Prostate gland (tissue), 2 donors: ENCODE data around the gene FZD10.

Experiments used
- POLR2A ChIP-seq: fragments of 450-650 bp; IDR thresholded peaks from one replicate; pipeline ENCODE4 v1.6.1; 2016; ENCODE audit warnings: antibody characterized with exemption, mild to moderate bottlenecking
- POLR2AphosphoS5 ChIP-seq: sonication (generic); formaldehyde crosslinking; IDR thresholded peaks from one replicate; pipeline ENCODE4 v1.6.1; 2017; ENCODE audit warnings: antibody characterized with exemption
- TF ChIP-seq, protein P1 (sequence below), 4 experiments: fragments of 200-600 bp in 2 of 4; fragments of 450-650 bp in 2 of 4; sonication (generic) in 2 of 4; IDR thresholded peaks; 1 replicate in 3 of 4; 2 replicates in 1 of 4; pipeline ENCODE4 v1.5.1; 2016 to 2019; ENCODE audit warnings: antibody characterized with exemption in 4 of 4, mild to moderate bottlenecking in 2 of 4, moderate library complexity in 2 of 4

DNA sequence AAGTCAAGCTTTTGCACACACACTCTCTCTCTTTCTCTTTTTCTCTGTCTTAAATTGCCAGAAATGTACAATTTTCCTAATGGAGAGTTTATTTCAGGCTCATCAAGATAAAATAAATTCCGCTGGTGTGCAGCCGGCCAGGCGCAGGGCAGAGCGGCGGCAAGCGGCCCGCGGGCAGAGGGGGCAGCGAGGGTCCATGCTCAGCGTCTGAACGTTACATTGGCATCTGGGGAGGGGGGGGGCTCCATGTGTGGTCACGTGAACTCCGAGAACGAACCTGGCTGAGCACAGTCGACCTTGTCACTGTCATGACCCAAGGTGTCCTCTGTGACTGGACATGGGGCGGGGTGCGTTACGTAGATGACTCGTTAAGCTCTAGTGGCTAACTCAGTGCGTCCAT is 23.8 kb upstream of the FZD10 start:
- TF ChIP-seq, protein P1, sequence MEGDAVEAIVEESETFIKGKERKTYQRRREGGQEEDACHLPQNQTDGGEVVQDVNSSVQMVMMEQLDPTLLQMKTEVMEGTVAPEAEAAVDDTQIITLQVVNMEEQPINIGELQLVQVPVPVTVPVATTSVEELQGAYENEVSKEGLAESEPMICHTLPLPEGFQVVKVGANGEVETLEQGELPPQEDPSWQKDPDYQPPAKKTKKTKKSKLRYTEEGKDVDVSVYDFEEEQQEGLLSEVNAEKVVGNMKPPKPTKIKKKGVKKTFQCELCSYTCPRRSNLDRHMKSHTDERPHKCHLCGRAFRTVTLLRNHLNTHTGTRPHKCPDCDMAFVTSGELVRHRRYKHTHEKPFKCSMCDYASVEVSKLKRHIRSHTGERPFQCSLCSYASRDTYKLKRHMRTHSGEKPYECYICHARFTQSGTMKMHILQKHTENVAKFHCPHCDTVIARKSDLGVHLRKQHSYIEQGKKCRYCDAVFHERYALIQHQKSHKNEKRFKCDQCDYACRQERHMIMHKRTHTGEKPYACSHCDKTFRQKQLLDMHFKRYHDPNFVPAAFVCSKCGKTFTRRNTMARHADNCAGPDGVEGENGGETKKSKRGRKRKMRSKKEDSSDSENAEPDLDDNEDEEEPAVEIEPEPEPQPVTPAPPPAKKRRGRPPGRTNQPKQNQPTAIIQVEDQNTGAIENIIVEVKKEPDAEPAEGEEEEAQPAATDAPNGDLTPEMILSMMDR (IDR thresholded peaks at IDR 0.05): no peak
- TF ChIP-seq POLR2A (no peak), POLR2AphosphoS5 (no peak)
